GM06990 (cell line): ENCODE results near the gene CEP72.

Experiments used
- DNase-seq: peaks from one replicate; pipeline ENCODE4 v3.0.0-alpha.2; 2011; ENCODE audit not compliant: insufficient read length; ENCODE audit errors: extremely low read depth
- H3K27me3 ChIP-seq: replicated peaks from 2 replicates; pipeline ENCODE4 v1.6.0; 2011; ENCODE audit warnings: low read length; ENCODE audit not compliant: control insufficient read depth, insufficient read depth
- H3K36me3 ChIP-seq: 2 replicates; pipeline ENCODE4 v1.5.1; 2011; ENCODE audit warnings: low read length; ENCODE audit not compliant: control insufficient read depth, insufficient read depth
- H3K4me3 ChIP-seq: replicated peaks from 2 replicates; pipeline ENCODE4 v1.5.1; 2011; ENCODE audit warnings: low read depth, mild to moderate bottlenecking, control low read depth, low read length
- TF ChIP-seq, protein P1 (sequence below): IDR thresholded peaks from 2 replicates; pipeline ENCODE4 v1.5.1; 2011; ENCODE audit warnings: low read length, control low read depth, mild to moderate bottlenecking, inconsistent platforms; ENCODE audit not compliant: insufficient read depth, poor library complexity, severe bottlenecking

Gene CEP72

DNA sequence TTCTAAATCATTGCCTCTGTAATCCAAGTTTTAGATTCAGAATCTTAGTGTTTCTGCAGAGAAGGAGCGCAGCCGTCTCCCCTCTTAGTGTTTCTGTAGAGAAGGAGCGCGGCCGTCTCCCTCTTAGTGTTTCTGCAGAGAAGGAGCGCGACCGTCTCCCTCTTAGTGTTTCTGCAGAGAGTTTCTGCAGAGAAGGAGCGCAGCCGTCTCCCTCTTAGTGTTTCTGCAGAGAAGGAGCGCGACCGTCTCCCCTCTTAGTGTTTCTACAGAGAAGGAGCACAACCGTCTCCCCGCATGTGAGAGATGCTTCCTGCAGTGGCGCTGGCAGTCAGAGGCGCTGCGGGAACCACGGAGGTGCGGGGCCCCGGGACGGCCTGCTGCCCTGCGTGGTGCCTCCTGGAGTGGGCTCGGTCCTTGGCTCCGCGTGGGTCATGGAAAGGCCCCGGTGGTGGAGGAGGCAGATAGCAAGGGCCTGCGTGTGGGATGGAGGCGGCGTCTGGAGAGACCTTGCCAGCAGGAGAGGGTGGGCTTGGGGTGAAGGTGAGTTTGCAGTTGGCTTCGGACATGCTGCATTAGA lies 10.9 kb downstream of the CEP72 start:
- TF ChIP-seq, protein P1, sequence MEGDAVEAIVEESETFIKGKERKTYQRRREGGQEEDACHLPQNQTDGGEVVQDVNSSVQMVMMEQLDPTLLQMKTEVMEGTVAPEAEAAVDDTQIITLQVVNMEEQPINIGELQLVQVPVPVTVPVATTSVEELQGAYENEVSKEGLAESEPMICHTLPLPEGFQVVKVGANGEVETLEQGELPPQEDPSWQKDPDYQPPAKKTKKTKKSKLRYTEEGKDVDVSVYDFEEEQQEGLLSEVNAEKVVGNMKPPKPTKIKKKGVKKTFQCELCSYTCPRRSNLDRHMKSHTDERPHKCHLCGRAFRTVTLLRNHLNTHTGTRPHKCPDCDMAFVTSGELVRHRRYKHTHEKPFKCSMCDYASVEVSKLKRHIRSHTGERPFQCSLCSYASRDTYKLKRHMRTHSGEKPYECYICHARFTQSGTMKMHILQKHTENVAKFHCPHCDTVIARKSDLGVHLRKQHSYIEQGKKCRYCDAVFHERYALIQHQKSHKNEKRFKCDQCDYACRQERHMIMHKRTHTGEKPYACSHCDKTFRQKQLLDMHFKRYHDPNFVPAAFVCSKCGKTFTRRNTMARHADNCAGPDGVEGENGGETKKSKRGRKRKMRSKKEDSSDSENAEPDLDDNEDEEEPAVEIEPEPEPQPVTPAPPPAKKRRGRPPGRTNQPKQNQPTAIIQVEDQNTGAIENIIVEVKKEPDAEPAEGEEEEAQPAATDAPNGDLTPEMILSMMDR: no peak
- no peak for DNase-seq
- Histone ChIP-seq H3K36me3 (peaks cover 16% of the 10 kb centered on the region), H3K27me3 (no peaks in the 10 kb centered on the region), H3K4me3 (no peak overlapping the region)

DNA sequence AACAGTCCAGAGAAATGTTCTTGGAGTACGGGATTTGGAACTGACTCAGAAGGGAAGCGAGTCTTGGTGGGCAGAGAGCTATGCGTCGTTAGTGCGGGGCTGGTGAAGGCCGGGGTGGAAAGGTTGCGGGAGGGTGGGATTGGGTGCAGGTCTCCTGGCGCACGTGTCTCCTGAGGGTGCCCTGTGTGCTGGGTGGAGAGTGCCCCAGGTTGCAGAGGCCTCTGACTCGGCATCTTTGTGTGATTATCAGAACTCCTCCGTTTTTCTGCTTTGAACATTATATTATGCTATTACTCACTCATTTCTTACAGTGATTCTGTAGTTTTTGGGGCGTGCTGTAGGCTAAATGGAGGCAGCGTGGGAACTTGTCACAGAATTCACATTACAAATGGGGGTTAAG lies 11.4 kb downstream of the CEP72 start:
- no peaks in the 10 kb centered on the region for H3K27me3 ChIP-seq
- no peak for DNase-seq
- TF ChIP-seq, protein P1: no peak
- peaks cover 17% of the 10 kb centered on the region for H3K36me3 ChIP-seq
- no peak overlapping the region for H3K4me3 ChIP-seq

DNA sequence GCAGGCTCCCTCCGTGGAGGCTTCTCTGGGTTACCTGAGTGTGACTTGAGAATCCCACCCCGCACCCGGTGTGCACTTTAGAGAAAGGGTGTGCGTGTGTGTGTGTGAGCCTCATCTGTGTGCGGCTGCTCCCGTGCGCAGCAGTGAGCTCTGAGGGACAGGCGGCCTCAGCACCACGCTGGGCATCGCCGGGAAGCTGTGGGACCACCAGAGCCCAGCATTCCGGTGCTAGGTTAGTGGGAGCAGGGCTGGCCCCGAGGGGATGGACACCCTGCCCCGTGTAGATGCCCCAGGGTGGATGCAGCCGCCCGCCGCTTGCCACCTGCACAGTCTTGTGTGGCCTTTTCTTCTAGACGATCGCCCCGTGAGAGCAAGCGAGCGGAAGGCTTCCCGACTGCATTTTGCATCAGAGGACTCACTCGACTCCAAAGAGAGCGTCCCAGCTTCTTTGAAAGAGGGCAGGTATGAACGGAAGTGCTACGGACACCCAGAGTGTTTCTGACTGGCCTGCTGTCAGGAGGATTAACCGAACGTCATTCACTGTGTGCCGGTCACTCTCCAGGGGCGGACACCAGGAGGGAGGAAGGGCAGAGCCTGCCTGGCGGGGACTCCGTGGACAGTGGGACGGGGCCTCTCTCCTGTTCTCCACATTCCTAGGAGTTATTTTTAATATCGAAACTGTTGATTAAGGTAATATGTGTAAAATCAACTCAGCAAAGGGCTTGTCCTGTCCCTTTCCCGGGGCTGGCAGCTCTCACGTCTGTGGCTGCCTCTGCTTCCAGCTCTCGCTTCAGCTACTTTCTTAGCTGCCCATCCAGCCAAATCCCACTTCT lies 12.2 kb downstream of the CEP72 start:
- peaks cover 16% of the 10 kb centered on the region for H3K36me3 ChIP-seq
- no peak overlapping the region for H3K4me3 ChIP-seq
- DNase-seq: no peak

DNA sequence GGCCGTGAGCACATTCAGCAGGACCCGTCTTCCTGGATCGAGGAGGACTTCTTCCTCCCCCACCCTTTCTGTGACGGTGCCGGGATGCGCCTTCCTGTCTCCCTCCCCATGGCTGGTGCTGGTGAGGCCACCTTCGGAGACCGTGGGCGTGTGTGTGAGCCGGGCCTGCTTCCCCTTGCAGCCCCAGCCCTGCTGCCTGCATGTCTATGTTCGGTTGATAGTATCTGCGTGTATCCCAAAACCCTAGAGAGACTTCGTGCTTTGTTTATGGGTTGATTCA lies 12.8 kb downstream of the CEP72 start:
- Histone ChIP-seq H3K27me3 (no peaks in the 10 kb centered on the region), H3K4me3 (no peak overlapping the region), H3K36me3 (peaks cover 15% of the 10 kb centered on the region)
- TF ChIP-seq, protein P1: no peak
- no peak for DNase-seq

More for the DNA sequence above, 12.2 kb downstream of the CEP72 start:
- no peaks in the 10 kb centered on the region for H3K27me3 ChIP-seq
- TF ChIP-seq, protein P1: no peak

DNA sequence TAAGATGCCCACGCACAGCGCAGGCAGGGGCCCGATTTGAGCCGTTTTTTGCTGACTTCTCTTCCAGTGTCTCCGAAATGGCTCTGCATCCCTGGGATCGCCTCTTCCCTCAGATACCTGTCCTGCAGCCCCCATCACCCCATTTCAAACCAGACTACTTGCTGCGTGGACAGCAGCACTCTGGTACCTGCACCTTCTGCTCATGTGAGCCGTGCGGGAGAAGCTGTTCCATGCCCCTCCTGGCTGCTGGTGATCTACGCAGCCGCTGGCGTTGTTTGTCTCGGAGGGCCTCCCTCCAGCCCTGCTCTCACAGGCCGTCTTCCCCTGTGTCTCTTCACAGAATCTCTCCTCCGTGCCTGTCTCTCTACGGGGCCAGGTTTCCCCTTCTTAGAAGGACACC lies 13.4 kb downstream of the CEP72 start:
- Histone ChIP-seq H3K36me3 (peaks cover 11% of the 10 kb centered on the region), H3K27me3 (no peaks in the 10 kb centered on the region), H3K4me3 (no peak overlapping the region)
- DNase-seq: no peak
- TF ChIP-seq, protein P1: no peak
